DND-41 (cell line): ENCODE data around the gene OR6B3.

Experiments used
- EZH2 ChIP-seq: IDR thresholded peaks from 3 replicates; pipeline ENCODE4 v1.6.1; 2012; ENCODE audit warnings: borderline replicate concordance, low read depth, mild to moderate bottlenecking, moderate library complexity, low read length, inconsistent platforms; ENCODE audit not compliant: severe bottlenecking
- TF ChIP-seq, protein P1 (sequence below): IDR thresholded peaks from 2 replicates; pipeline ENCODE4 v1.5.1; 2012; ENCODE audit warnings: borderline replicate concordance, low read length, moderate library complexity, mild to moderate bottlenecking; ENCODE audit not compliant: poor library complexity, severe bottlenecking; ENCODE audit errors: extremely low read depth

GRCh38 chr2:240018071-240018750 lies 35.1 kb downstream of the OR6B3 start:
- TF ChIP-seq, protein P1, sequence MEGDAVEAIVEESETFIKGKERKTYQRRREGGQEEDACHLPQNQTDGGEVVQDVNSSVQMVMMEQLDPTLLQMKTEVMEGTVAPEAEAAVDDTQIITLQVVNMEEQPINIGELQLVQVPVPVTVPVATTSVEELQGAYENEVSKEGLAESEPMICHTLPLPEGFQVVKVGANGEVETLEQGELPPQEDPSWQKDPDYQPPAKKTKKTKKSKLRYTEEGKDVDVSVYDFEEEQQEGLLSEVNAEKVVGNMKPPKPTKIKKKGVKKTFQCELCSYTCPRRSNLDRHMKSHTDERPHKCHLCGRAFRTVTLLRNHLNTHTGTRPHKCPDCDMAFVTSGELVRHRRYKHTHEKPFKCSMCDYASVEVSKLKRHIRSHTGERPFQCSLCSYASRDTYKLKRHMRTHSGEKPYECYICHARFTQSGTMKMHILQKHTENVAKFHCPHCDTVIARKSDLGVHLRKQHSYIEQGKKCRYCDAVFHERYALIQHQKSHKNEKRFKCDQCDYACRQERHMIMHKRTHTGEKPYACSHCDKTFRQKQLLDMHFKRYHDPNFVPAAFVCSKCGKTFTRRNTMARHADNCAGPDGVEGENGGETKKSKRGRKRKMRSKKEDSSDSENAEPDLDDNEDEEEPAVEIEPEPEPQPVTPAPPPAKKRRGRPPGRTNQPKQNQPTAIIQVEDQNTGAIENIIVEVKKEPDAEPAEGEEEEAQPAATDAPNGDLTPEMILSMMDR = no peak
- TF ChIP-seq EZH2 = no peak
